ENCODE data around the gene NEXN.

NEXN gene

GRCh38 chr1:77958850-77959249 is 70.4 kb downstream of the NEXN start:
- H3K36me3 ChIP-seq (ENCODE audit: control insufficient read depth, insufficient read depth, low read length), result peaks cover 14% of the 10 kb centered on the region
- no peak for DNase-seq (ENCODE audit: extremely low read depth, insufficient read length)
- no peak for TF ChIP-seq CTCF (IDR thresholded peaks at IDR 0.05; ENCODE audit: insufficient read depth, low read length, poor library complexity, severe bottlenecking)
- no peak overlapping the region for H3K4me3 ChIP-seq (replicated peaks; ENCODE audit: low read depth, low read length)
- no peaks in the 10 kb centered on the region for H3K27me3 ChIP-seq (replicated peaks; ENCODE audit: control insufficient read depth, insufficient read depth, low read length)

- Histone ChIP-seq H3K27me3 (replicated peaks; ENCODE audit: control insufficient read depth, insufficient read depth, low read length) (no peaks in the 10 kb centered on the region), H3K36me3 (ENCODE audit: control insufficient read depth, insufficient read depth, low read length) (peaks cover 14% of the 10 kb centered on the region), H3K4me3 (replicated peaks; ENCODE audit: low read depth, low read length) (no peak overlapping the region)
- DNase-seq (ENCODE audit: extremely low read depth, insufficient read length), result no peak
- no peak for TF ChIP-seq CTCF (IDR thresholded peaks at IDR 0.05; ENCODE audit: insufficient read depth, low read length, poor library complexity, severe bottlenecking)
Observed at GRCh38 chr1:77961392-77961791, 73.0 kb downstream of the NEXN start.

- no peak for DNase-seq (ENCODE audit: extremely low read depth, insufficient read length)
- no peaks in the 10 kb centered on the region for H3K27me3 ChIP-seq (replicated peaks; ENCODE audit: control insufficient read depth, insufficient read depth, low read length)
- no peak for TF ChIP-seq CTCF (IDR thresholded peaks at IDR 0.05; ENCODE audit: insufficient read depth, low read length, poor library complexity, severe bottlenecking)
- H3K36me3 ChIP-seq (ENCODE audit: control insufficient read depth, insufficient read depth, low read length), result peaks cover 10% of the 10 kb centered on the region
- H3K4me3 ChIP-seq (replicated peaks; ENCODE audit: low read depth, low read length), result no peak overlapping the region
Observed at GRCh38 chr1:77966291-77966690, 77.9 kb downstream of the NEXN start.

GRCh38 chr1:77970192-77970591 is 81.8 kb downstream of the NEXN start:
- Histone ChIP-seq H3K36me3 (ENCODE audit: control insufficient read depth, insufficient read depth, low read length) (peaks cover 5% of the 10 kb centered on the region), H3K4me3 (replicated peaks; ENCODE audit: low read depth, low read length) (no peak overlapping the region), H3K27me3 (replicated peaks; ENCODE audit: control insufficient read depth, insufficient read depth, low read length) (no peaks in the 10 kb centered on the region)
- TF ChIP-seq CTCF (IDR thresholded peaks at IDR 0.05; ENCODE audit: insufficient read depth, low read length, poor library complexity, severe bottlenecking), result no peak
- no peak for DNase-seq (ENCODE audit: extremely low read depth, insufficient read length)

GRCh38 chr1:77972080-77972479 is 83.7 kb downstream of the NEXN start:
- no peak for DNase-seq (ENCODE audit: extremely low read depth, insufficient read length)
- Histone ChIP-seq H3K4me3 (replicated peaks; ENCODE audit: low read depth, low read length) (no peak overlapping the region), H3K27me3 (replicated peaks; ENCODE audit: control insufficient read depth, insufficient read depth, low read length) (no peaks in the 10 kb centered on the region), H3K36me3 (ENCODE audit: control insufficient read depth, insufficient read depth, low read length) (peaks cover 2% of the 10 kb centered on the region)
- TF ChIP-seq CTCF (IDR thresholded peaks at IDR 0.05; ENCODE audit: insufficient read depth, low read length, poor library complexity, severe bottlenecking), result no peak

GRCh38 chr1:77975386-77975785 is 87.0 kb downstream of the NEXN start:
- TF ChIP-seq CTCF (IDR thresholded peaks at IDR 0.05; ENCODE audit: insufficient read depth, low read length, poor library complexity, severe bottlenecking), result no peak
- Histone ChIP-seq H3K4me3 (replicated peaks; ENCODE audit: low read depth, low read length) (peak overlapping the region; percentile 97), H3K27me3 (replicated peaks; ENCODE audit: control insufficient read depth, insufficient read depth, low read length) (no peaks in the 10 kb centered on the region), H3K36me3 (ENCODE audit: control insufficient read depth, insufficient read depth, low read length) (no peaks in the 10 kb centered on the region; the same call in 1 of the 2 replicates)
- no peak for DNase-seq (ENCODE audit: extremely low read depth, insufficient read length)

Data from GM06990 (cell line).